Epidermal melanocyte (primary cell): ENCODE data around the gene MBD3L1.

Experiments used
- DNase-seq: peaks from one replicate; pipeline ENCODE4 v3.0.0; 2011; ENCODE audit warnings: low spot score; ENCODE audit not compliant: insufficient read length

MBD3L1 gene

GRCh38 chr19:8880868-8881488, 48.8 kb downstream of the MBD3L1 start:
- no peak for DNase-seq

DNA sequence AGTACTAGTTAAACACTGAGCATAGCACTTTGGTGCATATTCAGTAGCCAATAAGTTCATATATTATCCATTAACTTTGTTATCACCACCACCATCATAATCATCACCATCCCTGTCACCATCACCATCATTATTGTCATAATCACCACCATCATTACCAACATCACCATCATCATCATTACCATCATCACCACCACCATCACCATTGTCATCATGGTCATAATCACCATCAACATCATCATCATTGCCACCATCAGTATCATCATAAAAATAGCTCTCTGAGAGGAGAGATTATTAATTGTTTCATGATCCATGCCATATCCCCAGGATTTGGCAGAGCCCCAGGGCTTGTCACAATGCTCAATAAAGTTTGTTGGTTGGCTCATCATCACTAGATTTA, 49.3 kb downstream of the MBD3L1 start:
- no peak for DNase-seq

GRCh38 chr19:8884416-8884815, 52.2 kb downstream of the MBD3L1 start:
- no peak for DNase-seq

DNA sequence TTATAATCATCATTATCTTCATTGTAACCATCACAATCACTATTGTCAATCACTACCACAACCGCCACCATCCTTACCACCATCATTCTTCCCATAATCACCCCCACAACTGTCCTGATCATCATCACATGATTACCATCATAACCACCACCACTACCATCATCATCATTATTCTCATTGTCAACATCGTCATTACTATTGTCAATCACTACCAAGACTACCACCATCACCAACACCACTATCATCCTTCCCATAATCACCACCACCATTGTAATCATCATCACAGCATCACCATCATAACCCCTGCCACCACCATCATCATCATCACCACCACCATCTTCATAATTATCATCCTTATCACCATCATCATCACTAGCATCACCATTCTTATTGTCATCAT, 55.2 kb downstream of the MBD3L1 start:
- no peak for DNase-seq

DNA sequence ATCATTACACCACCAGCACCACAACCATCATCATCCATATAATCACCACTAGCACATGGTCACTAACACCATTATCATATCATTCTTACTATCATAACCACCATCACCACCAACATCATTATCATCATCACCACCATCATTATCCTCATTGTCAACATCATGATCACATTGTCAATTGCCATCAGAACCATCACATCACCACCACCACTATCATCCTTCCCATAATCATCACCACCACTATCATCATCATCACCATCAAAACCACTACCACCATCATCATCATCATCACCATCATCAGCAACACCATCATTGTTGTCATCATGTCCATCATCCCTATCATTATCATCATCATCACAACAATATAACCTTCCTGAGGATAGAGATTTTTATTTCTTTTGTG, 58.1 kb downstream of the MBD3L1 start:
- DNase-seq: no peak
